HCT116 (cell line): ENCODE measurements around the gene PDE6G. TPM values are rescaled to one million over a fixed set of nuclear protein-coding genes. Genes with fewer than 3 reads are reported as not detected.

ENCODE experiments used
- ATAC-seq: fragments of 200-7000 bp; cut with Tn5 transposase; 2 replicates; pipeline ENCODE4 v1.9.1; 2020; ENCODE audit warnings: mild to moderate bottlenecking, moderate library complexity
- BruUV-seq: library from RNA; stranded (reverse); fragments of 400-500 nt; replicated peaks from 2 replicates; lab custom pipeline; 2021; lab: Mats Ljungman, UMichigan
- CTCF ChIA-PET: fragments of 300-600 bp; sonication (Branson Sonifier 250); formaldehyde crosslinking; loops from one replicate; lab custom pipeline; 2021; ENCODE audit warnings: antibody characterized with exemption; lab: Charles Lee
- POLR2A ChIA-PET: fragments of 300-600, 350-600 bp; sonication (Branson Sonifier 250); formaldehyde crosslinking; loops from one replicate; lab custom pipeline; 2021; ENCODE audit warnings: antibody characterized with exemption; lab: Charles Lee
- RAD21 ChIA-PET, 2 experiments: fragments of 300-600 bp; sonication (Branson Sonifier 250); formaldehyde crosslinking; loops; one replicate each; lab custom pipeline; 2023; ENCODE audit warnings: low total read pairs in 2 of 2; ENCODE audit not compliant: uncharacterized antibody in 2 of 2, unreplicated experiment in 2 of 2, low non-redundant PET in 1 of 2; lab: Charles Lee
- DNase-seq: peaks from one replicate; pipeline ENCODE4 v3.0.0-alpha.2; 2010; ENCODE audit warnings: low read depth, low spot score
- H2AFZ ChIP-seq: fragments of 200-600 bp; shearing (Covaris generic), sonication (generic); 2 replicates; pipeline ENCODE4 v1.6.1; 2017; ENCODE audit warnings: low read depth, mixed run types, mixed read lengths, antibody characterized with exemption, low read length; ENCODE audit not compliant: poor library complexity, severe bottlenecking
- H3K27ac ChIP-seq: 2 replicates; pipeline ENCODE4 v1.5.1; 2012; ENCODE audit warnings: low read depth, low read length
- H3K27me3 ChIP-seq: fragments of 200-600 bp; sonication (generic); 2 replicates; pipeline ENCODE4 v1.6.1; 2016; ENCODE audit warnings: mixed run types, low read length, mixed read lengths; ENCODE audit not compliant: insufficient read depth
- H3K36me3 ChIP-seq, 2 experiments: fragments of 200-500 bp in 1 of 2; fragments of 200-600 bp in 1 of 2; sonication (Bioruptor generic) in 1 of 2; sonication (generic) in 1 of 2; 2 replicates each; pipeline versions ENCODE4 v1.5.1 to v1.6.1; 2014 to 2016; ENCODE audit warnings: low read length in 2 of 2, inconsistent platforms in 1 of 2, mixed read lengths in 1 of 2, mixed run types in 1 of 2; ENCODE audit not compliant: insufficient read depth in 2 of 2, control insufficient read depth in 1 of 2
- H3K4me1 ChIP-seq, 2 experiments: fragments of 200-600 bp in 1 of 2; sonication (generic) in 1 of 2; 2 replicates each; pipeline versions ENCODE4 v1.5.1 to v1.6.1; 2012 to 2017; ENCODE audit warnings: low read length in 2 of 2, inconsistent platforms in 1 of 2, mild to moderate bottlenecking in 1 of 2, mixed read lengths in 1 of 2, mixed run types in 1 of 2, moderate library complexity in 1 of 2; ENCODE audit not compliant: insufficient read depth in 2 of 2, control insufficient read depth in 1 of 2
- H3K4me2 ChIP-seq: fragments of 200-600 bp; sonication (generic); 2 replicates; pipeline ENCODE4 v1.6.1; 2017; ENCODE audit warnings: mixed run types, low read length, mixed read lengths
- H3K4me3 ChIP-seq, 2 experiments: fragments of 200-600 bp in 1 of 2; sonication (generic) in 1 of 2; replicated peaks in 1 of 2; 2 replicates each; pipeline ENCODE4 v1.5.1; 2011 to 2016; ENCODE audit warnings: low read length in 2 of 2, control low read depth in 1 of 2, low read depth in 1 of 2, mild to moderate bottlenecking in 1 of 2, mixed read lengths in 1 of 2, mixed run types in 1 of 2
- H3K79me2 ChIP-seq: fragments of 200-600 bp; sonication (generic); 2 replicates; pipeline ENCODE4 v1.6.1; 2017; ENCODE audit warnings: mild to moderate bottlenecking, mixed run types, low read length, moderate library complexity, mixed read lengths; ENCODE audit not compliant: insufficient read depth
- H3K9ac ChIP-seq: fragments of 200-600 bp; sonication (generic); 2 replicates; pipeline ENCODE4 v1.6.1; 2016; ENCODE audit warnings: low read length, mixed read lengths
- H3K9me2 ChIP-seq: fragments of 200-600 bp; sonication (generic), shearing (Covaris generic); 2 replicates; pipeline ENCODE4 v1.6.1; 2017; ENCODE audit warnings: mixed run types, mild to moderate bottlenecking, moderate library complexity; ENCODE audit not compliant: insufficient read depth
- H3K9me3 ChIP-seq, 2 experiments: fragments of 200-500 bp in 1 of 2; fragments of 200-600 bp in 1 of 2; sonication (Bioruptor generic) in 1 of 2; sonication (generic) in 1 of 2; 2 replicates each; pipeline ENCODE4 v1.6.1; 2014 to 2017; ENCODE audit warnings: low read length in 2 of 2, mixed read lengths in 2 of 2, inconsistent platforms in 1 of 2, low read depth in 1 of 2, mild to moderate bottlenecking in 1 of 2, mixed run types in 1 of 2, moderate library complexity in 1 of 2; ENCODE audit not compliant: control insufficient read depth in 1 of 2, insufficient read depth in 1 of 2
- H4K20me1 ChIP-seq: fragments of 200-600 bp; sonication (generic), shearing (Covaris generic); 2 replicates; pipeline ENCODE4 v1.6.1; 2017; ENCODE audit warnings: mixed run types, mild to moderate bottlenecking, moderate library complexity; ENCODE audit not compliant: insufficient read depth
- ATF3 ChIP-seq: IDR thresholded peaks from 2 replicates; pipeline ENCODE4 v1.6.1; 2012
- CBX3 ChIP-seq: IDR thresholded peaks from 2 replicates; pipeline ENCODE4 v1.6.1; 2012; ENCODE audit warnings: low read depth
- CEBPB ChIP-seq: IDR thresholded peaks from 2 replicates; pipeline ENCODE4 v1.6.1; 2012; ENCODE audit warnings: low read depth
- EGR1 ChIP-seq: IDR thresholded peaks from 2 replicates; pipeline ENCODE4 v1.6.1; 2012; ENCODE audit warnings: low read depth
- ELF1 ChIP-seq: IDR thresholded peaks from 2 replicates; pipeline ENCODE4 v1.6.1; 2012; ENCODE audit warnings: low read depth, borderline replicate concordance
- EZH2 ChIP-seq: fragments of 200-600 bp; sonication (generic); IDR thresholded peaks from 2 replicates; pipeline ENCODE4 v1.6.1; 2017; ENCODE audit warnings: antibody characterized with exemption, mixed run types
- EZH2phosphoT487 ChIP-seq: fragments of 200-600 bp; IDR thresholded peaks from 2 replicates; pipeline ENCODE4 v1.6.1; 2018; ENCODE audit warnings: antibody characterized with exemption, borderline replicate concordance
- FOSL1 ChIP-seq: IDR thresholded peaks from 2 replicates; pipeline ENCODE4 v1.6.1; 2012; ENCODE audit warnings: low read depth
- JUND ChIP-seq: IDR thresholded peaks from 2 replicates; pipeline ENCODE4 v1.6.1; 2012
- POLR2A ChIP-seq: IDR thresholded peaks from 2 replicates; pipeline ENCODE4 v1.7.0; 2011; ENCODE audit warnings: borderline replicate concordance; ENCODE audit not compliant: insufficient read depth, insufficient read length; ENCODE audit errors: extremely low read depth
- REST ChIP-seq: IDR thresholded peaks from 2 replicates; pipeline ENCODE4 v1.6.1; 2012; ENCODE audit warnings: low read depth
- SP1 ChIP-seq: IDR thresholded peaks from 2 replicates; pipeline ENCODE4 v1.6.1; 2012; ENCODE audit warnings: low read depth
- YY1 ChIP-seq: IDR thresholded peaks from 2 replicates; pipeline ENCODE4 v1.6.1; 2011; ENCODE audit warnings: low read length, low read depth, moderate library complexity, mild to moderate bottlenecking; ENCODE audit not compliant: insufficient replicate concordance; ENCODE audit errors: extremely low read depth
- ZFX ChIP-seq: fragments of 450-650 bp; IDR thresholded peaks from 2 replicates; pipeline ENCODE4 v1.6.1; 2017
- ZNF274 ChIP-seq: fragments of 200-500 bp; sonication (Bioruptor generic); IDR thresholded peaks from 2 replicates; pipeline ENCODE4 v1.6.1; 2014; ENCODE audit warnings: mild to moderate bottlenecking, low read depth, low read length, inconsistent platforms
- intact Hi-C: fragments of 100-400 bp; cut with micrococcal nuclease; formaldehyde crosslinking; loops from 2 replicates; pipeline ENCODE4 v1.10.0; 2022
- total RNA-seq: library from RNA; stranded (reverse); gene quantifications from one replicate; pipeline ENCODE4 v1.2.1, GENCODE V29; 2021; ENCODE audit not compliant: unreplicated experiment
- TF ChIP-seq, protein P1 (sequence below): IDR thresholded peaks from 2 replicates; pipeline ENCODE4 v1.6.1; 2012
- TF ChIP-seq, protein P2 (sequence below): IDR thresholded peaks from 2 replicates; pipeline ENCODE4 v1.6.1; 2011; ENCODE audit warnings: mild to moderate bottlenecking, low read length, moderate library complexity; ENCODE audit not compliant: insufficient replicate concordance; ENCODE audit errors: extremely low read depth
- TF ChIP-seq, protein P3 (sequence below), 3 experiments: fragments of 200-600 bp in 1 of 3; sonication (generic) in 1 of 3; IDR thresholded peaks in 2 of 3; conservative IDR thresholded peaks in 1 of 3; 2 replicates each; pipeline ENCODE4 v1.5.1; 2012 to 2017; ENCODE audit warnings: low read depth in 2 of 3, low read length in 2 of 3, antibody characterized with exemption in 1 of 3, borderline replicate concordance in 1 of 3, control low read depth in 1 of 3, mild to moderate bottlenecking in 1 of 3, mixed read lengths in 1 of 3, mixed run types in 1 of 3, moderate library complexity in 1 of 3; ENCODE audit not compliant: insufficient read depth in 1 of 3

The PDE6G gene
- total RNA-seq, 1 experiment from 2014 or later, result not detected

GRCh38 chr17:81690549-81690948 lies 34.2 kb upstream of the PDE6G start:
- Histone ChIP-seq H3K4me1 (peaks cover under 1 to 1% of the 10 kb centered on the region in 2 experiments), H3K9ac (no peak overlapping the region), H3K9me2 (no peaks in the 10 kb centered on the region), H3K4me2 (no peak overlapping the region), H3K27me3 (no peaks in the 10 kb centered on the region), H4K20me1 (no peaks in the 10 kb centered on the region), H3K4me3 (no peak overlapping the region), H3K27ac (no peak overlapping the region), H3K36me3 (peaks cover 59 to 96% of the 10 kb centered on the region in 2 experiments), H2AFZ (no peak overlapping the region), H3K79me2 (peaks cover 82% of the 10 kb centered on the region), H3K9me3 (no peaks in the 10 kb centered on the region)
- ATAC-seq, result no peak
- TF ChIP-seq, protein P1, sequence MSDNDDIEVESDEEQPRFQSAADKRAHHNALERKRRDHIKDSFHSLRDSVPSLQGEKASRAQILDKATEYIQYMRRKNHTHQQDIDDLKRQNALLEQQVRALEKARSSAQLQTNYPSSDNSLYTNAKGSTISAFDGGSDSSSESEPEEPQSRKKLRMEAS, result no peak
- TF ChIP-seq EZH2 (no peak), FOSL1 (no peak), ELF1 (no peak), POLR2A (no peak), SP1 (no peak), ZFX (no peak), ZNF274 (no peak), EGR1 (no peak), EZH2phosphoT487 (no peak), REST (no peak), ATF3 (no peak), YY1 (no peak), JUND (no peak), CEBPB (no peak), CBX3 (no peak)
- TF ChIP-seq, protein P2, sequence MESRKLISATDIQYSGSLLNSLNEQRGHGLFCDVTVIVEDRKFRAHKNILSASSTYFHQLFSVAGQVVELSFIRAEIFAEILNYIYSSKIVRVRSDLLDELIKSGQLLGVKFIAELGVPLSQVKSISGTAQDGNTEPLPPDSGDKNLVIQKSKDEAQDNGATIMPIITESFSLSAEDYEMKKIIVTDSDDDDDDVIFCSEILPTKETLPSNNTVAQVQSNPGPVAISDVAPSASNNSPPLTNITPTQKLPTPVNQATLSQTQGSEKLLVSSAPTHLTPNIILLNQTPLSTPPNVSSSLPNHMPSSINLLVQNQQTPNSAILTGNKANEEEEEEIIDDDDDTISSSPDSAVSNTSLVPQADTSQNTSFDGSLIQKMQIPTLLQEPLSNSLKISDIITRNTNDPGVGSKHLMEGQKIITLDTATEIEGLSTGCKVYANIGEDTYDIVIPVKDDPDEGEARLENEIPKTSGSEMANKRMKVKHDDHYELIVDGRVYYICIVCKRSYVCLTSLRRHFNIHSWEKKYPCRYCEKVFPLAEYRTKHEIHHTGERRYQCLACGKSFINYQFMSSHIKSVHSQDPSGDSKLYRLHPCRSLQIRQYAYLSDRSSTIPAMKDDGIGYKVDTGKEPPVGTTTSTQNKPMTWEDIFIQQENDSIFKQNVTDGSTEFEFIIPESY, result no peak
- TF ChIP-seq, protein P3, sequence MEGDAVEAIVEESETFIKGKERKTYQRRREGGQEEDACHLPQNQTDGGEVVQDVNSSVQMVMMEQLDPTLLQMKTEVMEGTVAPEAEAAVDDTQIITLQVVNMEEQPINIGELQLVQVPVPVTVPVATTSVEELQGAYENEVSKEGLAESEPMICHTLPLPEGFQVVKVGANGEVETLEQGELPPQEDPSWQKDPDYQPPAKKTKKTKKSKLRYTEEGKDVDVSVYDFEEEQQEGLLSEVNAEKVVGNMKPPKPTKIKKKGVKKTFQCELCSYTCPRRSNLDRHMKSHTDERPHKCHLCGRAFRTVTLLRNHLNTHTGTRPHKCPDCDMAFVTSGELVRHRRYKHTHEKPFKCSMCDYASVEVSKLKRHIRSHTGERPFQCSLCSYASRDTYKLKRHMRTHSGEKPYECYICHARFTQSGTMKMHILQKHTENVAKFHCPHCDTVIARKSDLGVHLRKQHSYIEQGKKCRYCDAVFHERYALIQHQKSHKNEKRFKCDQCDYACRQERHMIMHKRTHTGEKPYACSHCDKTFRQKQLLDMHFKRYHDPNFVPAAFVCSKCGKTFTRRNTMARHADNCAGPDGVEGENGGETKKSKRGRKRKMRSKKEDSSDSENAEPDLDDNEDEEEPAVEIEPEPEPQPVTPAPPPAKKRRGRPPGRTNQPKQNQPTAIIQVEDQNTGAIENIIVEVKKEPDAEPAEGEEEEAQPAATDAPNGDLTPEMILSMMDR (IDR thresholded peaks at IDR 0.05 in 2 of 3, conservative IDR thresholded peaks at IDR 0.05 in 1 of 3; ENCODE audit: borderline replicate concordance in 1 of 3, insufficient read depth in 1 of 3, low read depth in 2 of 3, low read length in 2 of 3), result no peak
- POLR2A ChIA-PET, result no interaction called here
- no peak for DNase-seq
- CTCF ChIA-PET, result no interaction called here
- intact Hi-C loops, result loop anchor here (10.0 kb wide), 1 partner anchor 136 kb away; the partner anchor contains the start of gene FAAP100
- BruUV-seq, result no TSS peak
- RAD21 ChIA-PET, result no interaction called here
